Measurements from ENCODE around the gene INSR. TPM values are rescaled to one million over a fixed set of nuclear protein-coding genes. Genes with fewer than 3 reads are reported as not detected.

INSR gene
- total RNA-seq, 1 donor, result 44.2 TPM

GRCh38 chr19:7297742-7298141, 3.5 kb upstream of the INSR start:
- H3K4me2 ChIP-seq (ENCODE audit: insufficient read depth, low read length), result no peak overlapping the region
- H3K4me3 ChIP-seq (ENCODE audit: insufficient read depth, low read length), result no peak overlapping the region
- no peaks in the 10 kb centered on the region for H3K79me2 ChIP-seq (ENCODE audit: insufficient read depth, low read length)
- H3K4me1 ChIP-seq (ENCODE audit: insufficient read depth, low read length), result no peaks in the 10 kb centered on the region
- no peak for TF ChIP-seq CTCF (IDR thresholded peaks at IDR 0.05; ENCODE audit: extremely low read depth, low read depth, low read length)
- H3K9me3 ChIP-seq (ENCODE audit: low read depth, low read length), result no peaks in the 10 kb centered on the region
- H3K27me3 ChIP-seq (ENCODE audit: insufficient read depth, low read length), result peaks cover 7% of the 10 kb centered on the region
- H2AFZ ChIP-seq (ENCODE audit: low read length), result no peak overlapping the region
- no peak overlapping the region for H3K27ac ChIP-seq (ENCODE audit: low read depth, low read length)
- H4K20me1 ChIP-seq (ENCODE audit: insufficient read depth, low read length), result peaks cover under 1% of the 10 kb centered on the region
- H3K36me3 ChIP-seq (ENCODE audit: insufficient read depth, low read length), result no peaks in the 10 kb centered on the region
- peak; percentile 49 for DNase-seq (ENCODE audit: insufficient read length, low spot score, missing footprints)

DNA sequence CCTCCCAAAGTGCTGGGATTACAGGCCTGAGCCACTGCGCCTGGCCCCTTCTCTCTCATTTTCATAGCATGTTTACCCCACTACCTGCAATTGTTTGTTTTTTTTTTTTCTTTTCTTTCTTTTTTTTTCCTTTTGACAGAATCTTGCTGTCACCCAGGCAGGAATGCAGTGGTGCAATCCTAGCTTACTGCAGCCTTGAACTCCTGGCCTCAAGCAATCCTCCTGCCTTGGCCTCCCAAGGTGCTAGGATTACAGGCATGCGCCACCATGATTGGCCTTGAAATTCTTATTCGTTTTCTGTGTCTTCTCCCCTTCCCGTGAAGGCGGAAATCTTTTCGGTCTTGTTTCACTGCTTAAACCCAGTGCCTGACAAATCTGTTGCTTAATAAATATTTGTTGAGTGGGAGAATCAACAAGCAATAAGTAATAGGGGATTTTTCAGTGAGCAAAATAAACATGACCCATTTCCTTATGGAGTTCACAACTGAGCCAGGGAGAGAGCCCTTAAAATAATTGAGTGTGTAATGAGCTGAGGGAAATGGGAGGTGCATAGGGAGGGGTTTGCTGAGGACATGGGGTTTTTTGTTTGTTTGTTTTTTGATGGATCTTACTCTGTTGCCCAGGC, 1.8 kb upstream of the INSR start:
- H3K27ac ChIP-seq (ENCODE audit: low read depth, low read length), result no peak overlapping the region

DNA sequence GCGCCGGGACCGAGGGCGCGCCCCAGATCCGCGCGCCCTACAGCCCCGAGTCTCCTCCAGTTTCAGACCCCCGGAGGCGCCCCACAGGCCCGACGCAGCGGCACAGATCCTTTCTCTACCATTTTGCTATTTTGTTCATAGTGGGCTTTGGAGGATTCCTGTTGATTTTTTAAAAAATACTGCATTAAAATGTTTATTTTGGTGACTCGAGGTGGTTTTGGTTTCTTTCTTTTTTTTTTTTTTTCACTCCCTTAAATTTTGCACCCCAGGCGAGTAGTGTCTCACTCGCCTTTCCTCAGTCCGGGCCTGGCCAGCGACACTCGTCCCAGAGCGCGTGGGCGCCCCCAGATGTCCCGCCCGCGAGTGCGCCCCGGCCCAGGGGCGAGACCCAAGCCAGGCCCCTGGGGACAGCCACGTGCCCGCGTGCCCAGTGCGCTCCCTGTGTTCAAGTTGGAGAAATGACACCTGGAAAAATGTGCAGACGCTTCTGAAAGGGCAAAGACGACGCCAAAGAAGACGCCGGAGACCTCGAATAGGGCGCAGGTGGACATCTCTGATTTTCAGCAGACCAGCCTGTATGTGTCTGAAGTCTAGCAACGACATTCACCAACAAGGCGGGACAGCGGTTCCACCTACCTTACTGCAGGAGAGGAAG, 471 bp upstream of the INSR start:
- Histone ChIP-seq H3K27me3 (ENCODE audit: insufficient read depth, low read length) (peaks cover 9% of the 10 kb centered on the region), H3K4me2 (ENCODE audit: insufficient read depth, low read length) (peak overlapping the region; percentile 79), H3K27ac (ENCODE audit: low read depth, low read length) (no peak overlapping the region), H3K4me3 (ENCODE audit: insufficient read depth, low read length) (peak overlapping the region; percentile 74), H3K36me3 (ENCODE audit: insufficient read depth, low read length) (no peaks in the 10 kb centered on the region), H2AFZ (ENCODE audit: low read length) (peak overlapping the region; percentile 62), H3K4me1 (ENCODE audit: insufficient read depth, low read length) (no peaks in the 10 kb centered on the region), H3K9me3 (ENCODE audit: low read depth, low read length) (no peaks in the 10 kb centered on the region), H3K79me2 (ENCODE audit: insufficient read depth, low read length) (no peaks in the 10 kb centered on the region), H4K20me1 (ENCODE audit: insufficient read depth, low read length) (peaks cover 6% of the 10 kb centered on the region)
- no peak for DNase-seq (ENCODE audit: insufficient read length, low spot score, missing footprints)
- TF ChIP-seq CTCF (IDR thresholded peaks at IDR 0.05; ENCODE audit: extremely low read depth, low read depth, low read length), result peak; percentile 9

More for the DNA sequence above, 1.8 kb upstream of the INSR start:
- no peaks in the 10 kb centered on the region for H3K36me3 ChIP-seq (ENCODE audit: insufficient read depth, low read length)
- H2AFZ ChIP-seq (ENCODE audit: low read length), result no peak overlapping the region
- peaks cover 9% of the 10 kb centered on the region for H3K27me3 ChIP-seq (ENCODE audit: insufficient read depth, low read length)
- peaks cover 5% of the 10 kb centered on the region for H4K20me1 ChIP-seq (ENCODE audit: insufficient read depth, low read length)
- no peak for DNase-seq (ENCODE audit: insufficient read length, low spot score, missing footprints)
- no peaks in the 10 kb centered on the region for H3K9me3 ChIP-seq (ENCODE audit: low read depth, low read length)
- no peak for TF ChIP-seq CTCF (IDR thresholded peaks at IDR 0.05; ENCODE audit: extremely low read depth, low read depth, low read length)
- no peaks in the 10 kb centered on the region for H3K79me2 ChIP-seq (ENCODE audit: insufficient read depth, low read length)
- no peak overlapping the region for H3K4me2 ChIP-seq (ENCODE audit: insufficient read depth, low read length)
- no peak overlapping the region for H3K4me3 ChIP-seq (ENCODE audit: insufficient read depth, low read length)
- no peaks in the 10 kb centered on the region for H3K4me1 ChIP-seq (ENCODE audit: insufficient read depth, low read length)

GRCh38 chr19:7292950-7293761, 1.1 kb downstream of the INSR start:
- H3K36me3 ChIP-seq (ENCODE audit: insufficient read depth, low read length), result no peaks in the 10 kb centered on the region
- H3K4me3 ChIP-seq (ENCODE audit: insufficient read depth, low read length), result peak overlapping the region; percentile 74
- no peaks in the 10 kb centered on the region for H3K79me2 ChIP-seq (ENCODE audit: insufficient read depth, low read length)
- peaks cover 6% of the 10 kb centered on the region for H3K27me3 ChIP-seq (ENCODE audit: insufficient read depth, low read length)
- peak; percentile 53 for DNase-seq (ENCODE audit: insufficient read length, low spot score, missing footprints)
- H4K20me1 ChIP-seq (ENCODE audit: insufficient read depth, low read length), result peaks cover 6% of the 10 kb centered on the region
- H3K9me3 ChIP-seq (ENCODE audit: low read depth, low read length), result no peaks in the 10 kb centered on the region
- H3K4me2 ChIP-seq (ENCODE audit: insufficient read depth, low read length), result peak overlapping the region; percentile 82
- no peak overlapping the region for H3K27ac ChIP-seq (ENCODE audit: low read depth, low read length)
- H2AFZ ChIP-seq (ENCODE audit: low read length), result peak overlapping the region; percentile 56
- no peak for TF ChIP-seq CTCF (IDR thresholded peaks at IDR 0.05; ENCODE audit: extremely low read depth, low read depth, low read length)
- H3K4me1 ChIP-seq (ENCODE audit: insufficient read depth, low read length), result no peaks in the 10 kb centered on the region
